Measurements from ENCODE around the gene ZNF462.
"Not testable (repeated sequence)": the region's sequence is repeated elsewhere in the genome, so short reads cannot be mapped to it uniquely, and the experiment has no call there.

Gene ZNF462

GRCh38 chr9:106887066-106887465 is 24.1 kb downstream of the ZNF462 start:
- no peak for DNase-seq

GRCh38 chr9:106889061-106889590 is 26.2 kb downstream of the ZNF462 start:
- DNase-seq, result no peak

DNA sequence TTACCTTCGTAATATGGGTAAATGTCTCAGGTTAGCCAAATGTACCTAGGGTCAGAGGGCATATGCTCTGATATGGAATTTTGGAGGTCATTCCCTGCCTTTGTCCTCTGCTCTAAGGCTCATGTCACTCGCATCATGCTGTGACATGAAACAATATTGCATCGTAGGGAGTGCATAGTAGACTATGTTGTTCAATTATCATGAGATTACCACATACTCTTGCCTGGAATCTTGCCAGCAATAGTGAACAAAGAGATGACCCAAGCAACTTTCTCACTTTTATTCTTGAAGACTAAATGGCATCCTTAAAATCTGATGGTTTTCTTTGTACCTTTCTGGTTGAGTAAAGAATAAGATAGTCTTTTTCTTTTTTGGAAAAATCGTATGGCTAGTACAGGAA is 27.6 kb downstream of the ZNF462 start:
- no peak for DNase-seq

GRCh38 chr9:106891286-106891685 is 28.3 kb downstream of the ZNF462 start:
- no peak for DNase-seq

GRCh38 chr9:106892632-106893031 is 29.7 kb downstream of the ZNF462 start:
- DNase-seq, result no peak

DNA sequence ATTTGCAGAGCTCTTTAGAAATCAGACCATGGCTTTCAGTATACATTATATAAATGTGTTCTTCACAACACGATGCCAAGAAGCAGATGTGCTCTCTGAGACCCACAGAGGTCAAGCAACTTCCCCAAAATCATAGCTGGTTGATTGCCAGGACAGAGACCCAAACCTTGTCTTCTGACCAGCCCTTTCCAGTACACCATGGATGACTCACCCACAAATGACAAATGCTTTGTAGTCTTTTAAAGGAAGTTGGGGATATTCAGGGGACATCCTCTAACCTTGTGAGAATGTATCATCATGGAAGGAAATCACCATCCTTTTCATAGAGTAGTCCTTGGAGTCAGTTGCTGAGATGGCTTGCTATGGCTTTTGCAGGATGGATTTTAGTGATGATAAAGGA is 30.1 kb downstream of the ZNF462 start:
- no peak for DNase-seq

DNA sequence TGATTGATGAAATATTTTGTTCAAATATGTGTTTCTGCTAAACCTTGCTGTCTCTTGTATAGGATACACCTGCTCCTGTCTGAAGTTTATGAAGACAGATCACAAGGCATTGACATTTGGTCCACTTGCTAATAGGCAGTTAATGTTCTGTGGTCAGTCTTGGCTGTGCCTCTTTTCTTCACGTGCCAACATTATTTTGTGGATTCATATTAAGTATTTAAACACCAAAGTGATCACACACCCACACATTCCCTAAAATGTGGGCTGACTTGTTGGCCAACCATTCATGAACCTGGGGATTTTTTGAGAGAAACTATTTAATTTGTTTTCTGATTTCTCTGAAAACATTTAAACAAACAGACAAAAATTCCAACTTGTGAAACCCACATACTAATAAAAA is 33.7 kb downstream of the ZNF462 start:
- no peak for DNase-seq

GRCh38 chr9:106897236-106897635 is 34.3 kb downstream of the ZNF462 start:
- no peak for DNase-seq

- no peak for DNase-seq
Observed at GRCh38 chr9:106897751-106898150, 34.8 kb downstream of the ZNF462 start.

GRCh38 chr9:106900523-106900922 is 37.6 kb downstream of the ZNF462 start:
- not testable (repeated sequence) for DNase-seq

GRCh38 chr9:106906129-106906528 is 43.2 kb downstream of the ZNF462 start:
- DNase-seq, result no peak

GRCh38 chr9:106911951-106912350 is 49.0 kb downstream of the ZNF462 start:
- no peak for DNase-seq

DNA sequence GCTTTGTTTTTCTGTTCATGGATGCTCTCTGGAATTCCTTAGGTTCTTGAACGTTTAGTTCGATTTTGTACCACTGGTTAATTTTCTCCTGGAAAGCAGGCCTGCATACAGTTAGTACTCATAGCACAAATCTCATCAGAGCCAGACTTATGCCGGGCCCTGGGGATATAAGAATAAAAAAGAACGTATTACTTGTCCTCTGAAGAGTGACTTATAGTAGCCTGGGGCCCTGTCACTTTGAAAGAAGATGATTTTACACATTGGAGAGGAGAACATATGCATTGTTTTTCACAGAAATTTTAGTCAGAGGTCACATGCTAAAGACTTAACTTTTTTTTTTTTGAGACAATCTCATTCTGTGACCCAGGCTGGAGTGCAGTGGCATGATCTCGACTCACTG is 50.3 kb downstream of the ZNF462 start:
- no peak for DNase-seq

DNA sequence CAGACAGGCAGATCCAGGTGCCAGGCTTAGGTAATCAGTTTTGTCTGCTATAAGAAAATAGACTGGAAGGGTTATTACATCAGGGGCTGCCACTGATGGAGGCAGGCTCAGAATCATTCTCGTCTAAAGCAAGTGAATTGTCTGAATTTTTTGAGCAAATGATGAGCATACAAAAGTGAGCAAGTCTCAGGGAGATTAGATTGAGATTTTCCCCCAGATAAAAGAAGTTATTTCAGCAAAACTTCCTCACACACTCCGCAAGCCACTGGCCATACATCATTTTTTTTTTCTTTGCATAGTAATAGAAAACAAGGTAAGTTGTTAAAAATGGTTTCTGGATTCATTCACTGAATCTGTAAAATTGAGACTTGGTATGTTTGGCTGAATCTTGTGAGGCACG is 52.9 kb downstream of the ZNF462 start:
- no peak for DNase-seq

DNA sequence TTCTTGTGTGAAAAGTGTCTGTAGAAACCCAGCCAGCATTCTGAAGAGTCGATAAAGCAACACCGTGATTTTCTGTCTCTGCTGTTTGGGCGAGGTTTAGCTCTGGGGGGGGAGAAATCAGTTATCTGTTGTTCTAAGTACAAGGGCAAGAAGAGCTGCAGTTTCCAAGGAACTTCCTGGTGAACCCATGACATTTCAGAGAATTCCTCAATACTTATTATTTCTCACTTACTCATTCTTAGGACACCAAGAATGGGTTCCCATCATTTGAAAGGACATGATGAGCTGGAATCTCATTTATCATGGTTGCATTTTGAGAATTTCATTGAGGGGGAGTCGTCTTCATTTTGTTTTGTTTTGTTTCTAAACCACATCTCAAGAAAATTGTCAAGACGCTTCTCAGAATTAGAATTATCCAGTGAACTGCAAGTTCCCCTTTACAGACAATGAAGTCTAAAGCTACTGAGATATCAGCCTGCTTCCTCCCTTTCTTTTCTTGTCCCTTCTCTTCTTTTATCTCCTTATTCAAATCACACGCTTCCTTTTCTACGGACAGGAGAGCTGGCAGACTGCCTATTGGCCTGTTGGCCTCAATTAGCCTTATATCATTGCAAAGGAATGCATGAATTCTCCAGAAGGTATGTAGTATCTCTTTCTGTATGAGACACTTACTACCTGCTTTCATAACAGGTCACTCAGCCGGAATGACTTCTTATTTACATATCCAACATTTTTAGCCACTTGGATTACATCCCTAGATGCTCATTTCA is 53.7 kb downstream of the ZNF462 start:
- DNase-seq, result no peak

DNA sequence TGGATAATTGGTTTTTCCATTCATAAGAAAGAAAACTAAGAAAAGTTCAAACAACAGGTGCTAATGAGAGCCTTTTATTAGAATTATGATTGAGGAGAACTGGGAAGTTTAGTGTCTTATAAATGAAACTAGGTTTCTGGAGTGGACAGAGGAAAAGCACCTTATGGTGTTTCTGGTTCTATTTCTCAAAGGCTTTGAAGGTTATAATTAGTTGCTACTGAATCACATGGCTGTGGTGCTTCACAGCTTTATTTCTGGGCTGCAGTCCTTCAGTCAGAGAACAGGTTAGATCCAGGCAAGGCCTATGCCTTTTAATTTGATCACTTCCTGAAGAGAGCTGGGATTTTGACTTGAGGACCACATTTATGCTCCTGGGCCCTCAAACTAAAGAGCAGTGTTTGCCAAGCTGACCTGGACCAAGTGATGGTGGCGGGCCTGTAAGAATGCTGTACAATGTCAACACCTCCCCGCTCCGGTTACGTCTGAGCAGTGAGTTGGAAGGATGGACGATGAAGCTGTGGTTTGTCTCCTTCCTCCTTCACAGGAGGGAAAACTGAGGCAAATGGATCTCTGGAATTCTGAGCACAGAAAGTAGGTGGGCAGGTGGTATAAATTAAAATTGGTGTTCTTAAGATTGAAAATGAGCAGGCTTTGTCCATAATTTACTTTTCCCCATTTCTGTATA is 56.0 kb downstream of the ZNF462 start:
- DNase-seq, result no peak

DNA sequence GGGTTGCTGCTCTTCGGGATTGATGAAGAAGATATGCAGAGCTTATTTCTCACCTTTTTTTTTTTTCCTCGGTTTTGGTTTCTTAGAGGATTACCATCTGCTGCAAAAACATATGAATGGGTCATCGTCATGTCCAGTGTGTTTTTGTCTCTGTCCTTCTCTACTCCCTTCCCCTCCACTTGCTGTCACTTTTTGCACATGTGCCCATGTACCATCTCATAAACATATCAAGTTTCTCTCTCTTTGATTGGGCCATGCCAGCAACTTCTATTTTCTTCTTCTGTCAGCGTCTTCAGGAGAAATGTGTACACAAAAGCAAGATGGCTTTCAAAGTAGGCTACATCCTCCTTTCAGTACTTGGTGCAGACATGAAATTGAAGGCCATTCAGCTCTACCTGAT is 57.1 kb downstream of the ZNF462 start:
- no peak for DNase-seq

GRCh38 chr9:106920701-106921283 is 57.8 kb downstream of the ZNF462 start:
- DNase-seq, result no peak

GRCh38 chr9:106921341-106921899 is 58.5 kb downstream of the ZNF462 start:
- DNase-seq, result no peak

- no peak for DNase-seq
Observed at GRCh38 chr9:106922026-106922425, 59.1 kb downstream of the ZNF462 start.

GRCh38 chr9:106925392-106925791 is 62.4 kb downstream of the ZNF462 start:
- DNase-seq, result no peak

GRCh38 chr9:106927916-106928315 is 65.0 kb downstream of the ZNF462 start:
- DNase-seq, result no peak

GRCh38 chr9:106928350-106928749 is 65.4 kb downstream of the ZNF462 start:
- DNase-seq, result no peak
